ENCODE data around the gene KIF1C. TPM values are rescaled to one million over a fixed set of nuclear protein-coding genes. Genes with fewer than 3 reads are reported as not detected.

Gene KIF1C
- total RNA-seq, 1 donor from 2014 or later, result 46.9 TPM

- TF ChIP-seq POLR2A (IDR thresholded peaks at IDR 0.05) (no peak), POLR2AphosphoS5 (IDR thresholded peaks at IDR 0.05; ENCODE audit: insufficient read depth in 1 of 2, low read depth in 1 of 2) (no peak), CTCF (IDR thresholded peaks at IDR 0.05) (no peak)
- no peak for DNase-seq (ENCODE audit: extremely low spot score in 2 of 2)
- no peak overlapping the region for H3K27ac ChIP-seq
- peaks cover 3 to 77% of the 10 kb centered on the region in 2 donors for H3K36me3 ChIP-seq
- no peaks in the 10 kb centered on the region for H3K27me3 ChIP-seq
- H3K9me3 ChIP-seq, result no peaks in the 10 kb centered on the region
- intact Hi-C loops (cut with DNase I), result no loop called here
- H3K4me3 ChIP-seq, result no peak overlapping the region
- no peaks in the 10 kb centered on the region for H3K4me1 ChIP-seq
These were observed 21.8 kb downstream of the KIF1C start for GRCh38 chr17:5019475-5019956.

GRCh38 chr17:5020502-5021023 is 22.8 kb downstream of the KIF1C start:
- DNase-seq (ENCODE audit: extremely low spot score in 2 of 2), result no peak
- no peak for TF ChIP-seq POLR2A (IDR thresholded peaks at IDR 0.05)
- no peak for TF ChIP-seq CTCF (IDR thresholded peaks at IDR 0.05)
- TF ChIP-seq POLR2AphosphoS5 (IDR thresholded peaks at IDR 0.05; ENCODE audit: insufficient read depth in 1 of 2, low read depth in 1 of 2), result no peak
- intact Hi-C loops (cut with DNase I), result no loop called here
- Histone ChIP-seq H3K36me3 (peaks cover 3 to 66% of the 10 kb centered on the region in 2 donors), H3K4me3 (no peak overlapping the region), H3K4me1 (no peaks in the 10 kb centered on the region), H3K9me3 (no peaks in the 10 kb centered on the region), H3K27ac (no peak overlapping the region), H3K27me3 (no peaks in the 10 kb centered on the region)

GRCh38 chr17:5022171-5022711 is 24.5 kb downstream of the KIF1C start:
- Histone ChIP-seq H3K27me3 (no peaks in the 10 kb centered on the region), H3K4me3 (no peak overlapping the region), H3K9me3 (no peaks in the 10 kb centered on the region), H3K36me3 (peaks cover 3 to 53% of the 10 kb centered on the region in 2 donors), H3K4me1 (no peaks in the 10 kb centered on the region), H3K27ac (no peak overlapping the region)
- TF ChIP-seq CTCF (IDR thresholded peaks at IDR 0.05) (no peak), POLR2AphosphoS5 (IDR thresholded peaks at IDR 0.05; ENCODE audit: insufficient read depth in 1 of 2, low read depth in 1 of 2) (no peak), POLR2A (IDR thresholded peaks at IDR 0.05) (no peak)
- intact Hi-C loops (cut with DNase I), result no loop called here
- DNase-seq (ENCODE audit: extremely low spot score in 2 of 2), result peak in 1 of 2 donors; percentile 71

GRCh38 chr17:5023588-5024147 is 25.9 kb downstream of the KIF1C start:
- intact Hi-C loops (cut with DNase I), result no loop called here
- H3K27me3 ChIP-seq, result no peaks in the 10 kb centered on the region
- DNase-seq (ENCODE audit: extremely low spot score in 2 of 2), result no peak
- H3K27ac ChIP-seq, result no peak overlapping the region
- no peaks in the 10 kb centered on the region for H3K9me3 ChIP-seq
- TF ChIP-seq POLR2AphosphoS5 (IDR thresholded peaks at IDR 0.05; ENCODE audit: insufficient read depth in 1 of 2, low read depth in 1 of 2), result no peak
- TF ChIP-seq CTCF (IDR thresholded peaks at IDR 0.05), result no peak
- no peak for TF ChIP-seq POLR2A (IDR thresholded peaks at IDR 0.05)
- H3K4me1 ChIP-seq, result no peaks in the 10 kb centered on the region
- peaks cover 0 to 53% of the 10 kb centered on the region in 2 donors for H3K36me3 ChIP-seq
- no peak overlapping the region for H3K4me3 ChIP-seq

- no peak for TF ChIP-seq POLR2A (IDR thresholded peaks at IDR 0.05)
- TF ChIP-seq CTCF (IDR thresholded peaks at IDR 0.05), result no peak
- no peak for TF ChIP-seq POLR2AphosphoS5 (IDR thresholded peaks at IDR 0.05; ENCODE audit: insufficient read depth in 1 of 2, low read depth in 1 of 2)
- H3K36me3 ChIP-seq, result peaks cover 0 to 44% of the 10 kb centered on the region in 2 donors
- DNase-seq (ENCODE audit: extremely low spot score in 2 of 2), result no peak
- H3K4me1 ChIP-seq, result no peaks in the 10 kb centered on the region
- H3K9me3 ChIP-seq, result no peaks in the 10 kb centered on the region
- no peak overlapping the region for H3K4me3 ChIP-seq
- intact Hi-C loops (cut with DNase I), result no loop called here
- H3K27ac ChIP-seq, result no peak overlapping the region
- H3K27me3 ChIP-seq, result no peaks in the 10 kb centered on the region
These were observed 26.9 kb downstream of the KIF1C start for GRCh38 chr17:5024604-5025003.
